ENCODE measurements around the gene FICD. TPM values are rescaled to one million over a fixed set of nuclear protein-coding genes. Genes with fewer than 3 reads are reported as not detected.

FICD gene
- total and polyA plus RNA-seq, 2 of the 13 experiments (the other 11 are each of a cell fraction or from before 2014, with no cell fraction given) = 0.99 to 3.0 TPM

DNA sequence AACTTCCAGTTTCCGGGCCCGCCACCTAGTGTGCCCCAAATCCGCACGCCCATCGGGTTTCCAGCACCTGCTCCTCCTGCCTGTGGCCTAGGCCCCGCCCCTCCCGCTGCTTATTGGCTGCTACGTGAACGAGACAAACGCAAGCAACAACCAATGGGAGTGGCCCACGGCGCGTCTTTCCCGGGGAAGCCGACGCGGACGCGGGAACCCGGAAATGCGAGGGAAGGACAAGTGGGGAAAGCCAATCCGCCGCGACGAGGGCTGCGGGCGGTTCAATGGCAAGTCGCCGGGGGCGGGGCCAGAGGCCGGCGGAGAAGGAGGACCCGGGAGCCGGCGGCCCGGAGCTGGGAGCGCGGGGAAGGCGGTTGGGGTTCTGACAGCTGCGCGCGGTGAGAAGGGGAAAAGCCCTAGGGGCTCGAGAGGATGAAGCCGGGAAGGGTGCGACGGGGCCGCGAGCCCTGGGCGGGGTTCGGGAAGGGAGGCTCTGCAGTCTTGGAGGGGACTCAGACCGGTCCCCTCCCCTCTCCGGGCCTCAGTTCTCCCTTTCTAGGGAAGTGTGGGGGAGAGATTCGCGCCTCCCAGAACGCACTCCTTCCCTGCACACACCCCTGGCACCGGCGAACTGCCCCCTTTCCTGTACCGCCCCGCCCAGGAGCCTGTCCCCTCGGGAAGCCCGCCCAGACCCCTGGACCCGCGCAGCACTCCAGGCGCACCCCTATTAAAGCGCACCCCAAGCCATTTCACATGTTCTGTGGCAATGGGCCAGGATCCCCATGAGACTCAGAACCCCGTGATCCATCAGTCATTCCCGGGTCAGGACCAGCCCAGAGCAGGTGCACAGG, at the start of gene FICD (continued):
- TF ChIP-seq MEIS2 (CRISPR knock-in tag; IDR thresholded peaks at IDR 0.05) (no peak), ZNF501 (CRISPR knock-in tag; IDR thresholded peaks at IDR 0.05) (peak; percentile 76; the same call in 1 of the 2 replicates), ZMAT3 (CRISPR knock-in tag; conservative IDR thresholded peaks at IDR 0.05) (no peak), ZNF121 (CRISPR knock-in tag; IDR thresholded peaks at IDR 0.05) (no peak), ZNF282 (IDR thresholded peaks at IDR 0.05; ENCODE audit: partially characterized antibody) (no peak), ASH2L (IDR thresholded peaks at IDR 0.05; ENCODE audit: insufficient read length, low read depth, low read length) (peak; percentile 37), FOXC1 (CRISPR knock-in tag; IDR thresholded peaks at IDR 0.05; ENCODE audit: borderline replicate concordance) (no peak)
- TF ChIP-seq, protein P1, sequence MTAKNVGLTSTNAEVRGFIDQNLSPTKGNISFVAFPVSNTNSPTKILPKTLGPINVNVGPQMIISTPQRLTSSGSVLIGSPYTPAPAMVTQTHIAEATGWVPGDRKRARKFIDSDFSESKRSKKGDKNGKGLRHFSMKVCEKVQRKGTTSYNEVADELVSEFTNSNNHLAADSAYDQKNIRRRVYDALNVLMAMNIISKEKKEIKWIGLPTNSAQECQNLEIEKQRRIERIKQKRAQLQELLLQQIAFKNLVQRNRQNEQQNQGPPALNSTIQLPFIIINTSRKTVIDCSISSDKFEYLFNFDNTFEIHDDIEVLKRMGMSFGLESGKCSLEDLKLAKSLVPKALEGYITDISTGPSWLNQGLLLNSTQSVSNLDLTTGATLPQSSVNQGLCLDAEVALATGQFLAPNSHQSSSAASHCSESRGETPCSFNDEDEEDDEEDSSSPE (CRISPR knock-in tag; IDR thresholded peaks at IDR 0.05) = peak; percentile 85
- TF ChIP-seq, protein P2, sequence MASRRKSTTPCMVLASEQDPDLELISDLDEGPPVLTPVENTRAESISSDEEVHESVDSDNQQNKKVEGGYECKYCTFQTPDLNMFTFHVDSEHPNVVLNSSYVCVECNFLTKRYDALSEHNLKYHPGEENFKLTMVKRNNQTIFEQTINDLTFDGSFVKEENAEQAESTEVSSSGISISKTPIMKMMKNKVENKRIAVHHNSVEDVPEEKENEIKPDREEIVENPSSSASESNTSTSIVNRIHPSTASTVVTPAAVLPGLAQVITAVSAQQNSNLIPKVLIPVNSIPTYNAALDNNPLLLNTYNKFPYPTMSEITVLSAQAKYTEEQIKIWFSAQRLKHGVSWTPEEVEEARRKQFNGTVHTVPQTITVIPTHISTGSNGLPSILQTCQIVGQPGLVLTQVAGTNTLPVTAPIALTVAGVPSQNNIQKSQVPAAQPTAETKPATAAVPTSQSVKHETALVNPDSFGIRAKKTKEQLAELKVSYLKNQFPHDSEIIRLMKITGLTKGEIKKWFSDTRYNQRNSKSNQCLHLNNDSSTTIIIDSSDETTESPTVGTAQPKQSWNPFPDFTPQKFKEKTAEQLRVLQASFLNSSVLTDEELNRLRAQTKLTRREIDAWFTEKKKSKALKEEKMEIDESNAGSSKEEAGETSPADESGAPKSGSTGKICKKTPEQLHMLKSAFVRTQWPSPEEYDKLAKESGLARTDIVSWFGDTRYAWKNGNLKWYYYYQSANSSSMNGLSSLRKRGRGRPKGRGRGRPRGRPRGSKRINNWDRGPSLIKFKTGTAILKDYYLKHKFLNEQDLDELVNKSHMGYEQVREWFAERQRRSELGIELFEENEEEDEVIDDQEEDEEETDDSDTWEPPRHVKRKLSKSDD (CRISPR knock-in tag; IDR thresholded peaks at IDR 0.05; ENCODE audit: low read depth) = peak; percentile 46; the same call in 1 of the 2 replicates
- TF ChIP-seq, protein P3, sequence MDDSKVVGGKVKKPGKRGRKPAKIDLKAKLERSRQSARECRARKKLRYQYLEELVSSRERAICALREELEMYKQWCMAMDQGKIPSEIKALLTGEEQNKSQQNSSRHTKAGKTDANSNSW (CRISPR knock-in tag; IDR thresholded peaks at IDR 0.05; ENCODE audit: borderline replicate concordance) = no peak
- TF ChIP-seq, protein P4, sequence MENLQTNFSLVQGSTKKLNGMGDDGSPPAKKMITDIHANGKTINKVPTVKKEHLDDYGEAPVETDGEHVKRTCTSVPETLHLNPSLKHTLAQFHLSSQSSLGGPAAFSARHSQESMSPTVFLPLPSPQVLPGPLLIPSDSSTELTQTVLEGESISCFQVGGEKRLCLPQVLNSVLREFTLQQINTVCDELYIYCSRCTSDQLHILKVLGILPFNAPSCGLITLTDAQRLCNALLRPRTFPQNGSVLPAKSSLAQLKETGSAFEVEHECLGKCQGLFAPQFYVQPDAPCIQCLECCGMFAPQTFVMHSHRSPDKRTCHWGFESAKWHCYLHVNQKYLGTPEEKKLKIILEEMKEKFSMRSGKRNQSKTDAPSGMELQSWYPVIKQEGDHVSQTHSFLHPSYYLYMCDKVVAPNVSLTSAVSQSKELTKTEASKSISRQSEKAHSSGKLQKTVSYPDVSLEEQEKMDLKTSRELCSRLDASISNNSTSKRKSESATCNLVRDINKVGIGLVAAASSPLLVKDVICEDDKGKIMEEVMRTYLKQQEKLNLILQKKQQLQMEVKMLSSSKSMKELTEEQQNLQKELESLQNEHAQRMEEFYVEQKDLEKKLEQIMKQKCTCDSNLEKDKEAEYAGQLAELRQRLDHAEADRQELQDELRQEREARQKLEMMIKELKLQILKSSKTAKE (CRISPR knock-in tag; IDR thresholded peaks at IDR 0.05; ENCODE audit: borderline replicate concordance) = no peak
- TF ChIP-seq, protein P5, sequence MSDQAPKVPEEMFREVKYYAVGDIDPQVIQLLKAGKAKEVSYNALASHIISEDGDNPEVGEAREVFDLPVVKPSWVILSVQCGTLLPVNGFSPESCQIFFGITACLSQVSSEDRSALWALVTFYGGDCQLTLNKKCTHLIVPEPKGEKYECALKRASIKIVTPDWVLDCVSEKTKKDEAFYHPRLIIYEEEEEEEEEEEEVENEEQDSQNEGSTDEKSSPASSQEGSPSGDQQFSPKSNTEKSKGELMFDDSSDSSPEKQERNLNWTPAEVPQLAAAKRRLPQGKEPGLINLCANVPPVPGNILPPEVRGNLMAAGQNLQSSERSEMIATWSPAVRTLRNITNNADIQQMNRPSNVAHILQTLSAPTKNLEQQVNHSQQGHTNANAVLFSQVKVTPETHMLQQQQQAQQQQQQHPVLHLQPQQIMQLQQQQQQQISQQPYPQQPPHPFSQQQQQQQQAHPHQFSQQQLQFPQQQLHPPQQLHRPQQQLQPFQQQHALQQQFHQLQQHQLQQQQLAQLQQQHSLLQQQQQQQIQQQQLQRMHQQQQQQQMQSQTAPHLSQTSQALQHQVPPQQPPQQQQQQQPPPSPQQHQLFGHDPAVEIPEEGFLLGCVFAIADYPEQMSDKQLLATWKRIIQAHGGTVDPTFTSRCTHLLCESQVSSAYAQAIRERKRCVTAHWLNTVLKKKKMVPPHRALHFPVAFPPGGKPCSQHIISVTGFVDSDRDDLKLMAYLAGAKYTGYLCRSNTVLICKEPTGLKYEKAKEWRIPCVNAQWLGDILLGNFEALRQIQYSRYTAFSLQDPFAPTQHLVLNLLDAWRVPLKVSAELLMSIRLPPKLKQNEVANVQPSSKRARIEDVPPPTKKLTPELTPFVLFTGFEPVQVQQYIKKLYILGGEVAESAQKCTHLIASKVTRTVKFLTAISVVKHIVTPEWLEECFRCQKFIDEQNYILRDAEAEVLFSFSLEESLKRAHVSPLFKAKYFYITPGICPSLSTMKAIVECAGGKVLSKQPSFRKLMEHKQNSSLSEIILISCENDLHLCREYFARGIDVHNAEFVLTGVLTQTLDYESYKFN (CRISPR knock-in tag; conservative IDR thresholded peaks at IDR 0.05) = 0 out of 2 replicates have a peak, but pooled peaks have one; percentile 11
- TF ChIP-seq, protein P6, sequence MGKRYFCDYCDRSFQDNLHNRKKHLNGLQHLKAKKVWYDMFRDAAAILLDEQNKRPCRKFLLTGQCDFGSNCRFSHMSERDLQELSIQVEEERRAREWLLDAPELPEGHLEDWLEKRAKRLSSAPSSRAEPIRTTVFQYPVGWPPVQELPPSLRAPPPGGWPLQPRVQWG (CRISPR knock-in tag; IDR thresholded peaks at IDR 0.05; ENCODE audit: borderline replicate concordance, low read depth) = no peak
- TF ChIP-seq, protein P7, sequence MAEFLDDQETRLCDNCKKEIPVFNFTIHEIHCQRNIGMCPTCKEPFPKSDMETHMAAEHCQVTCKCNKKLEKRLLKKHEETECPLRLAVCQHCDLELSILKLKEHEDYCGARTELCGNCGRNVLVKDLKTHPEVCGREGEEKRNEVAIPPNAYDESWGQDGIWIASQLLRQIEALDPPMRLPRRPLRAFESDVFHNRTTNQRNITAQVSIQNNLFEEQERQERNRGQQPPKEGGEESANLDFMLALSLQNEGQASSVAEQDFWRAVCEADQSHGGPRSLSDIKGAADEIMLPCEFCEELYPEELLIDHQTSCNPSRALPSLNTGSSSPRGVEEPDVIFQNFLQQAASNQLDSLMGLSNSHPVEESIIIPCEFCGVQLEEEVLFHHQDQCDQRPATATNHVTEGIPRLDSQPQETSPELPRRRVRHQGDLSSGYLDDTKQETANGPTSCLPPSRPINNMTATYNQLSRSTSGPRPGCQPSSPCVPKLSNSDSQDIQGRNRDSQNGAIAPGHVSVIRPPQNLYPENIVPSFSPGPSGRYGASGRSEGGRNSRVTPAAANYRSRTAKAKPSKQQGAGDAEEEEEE (CRISPR knock-in tag; IDR thresholded peaks at IDR 0.05; ENCODE audit: borderline replicate concordance) = no peak

Measured in HepG2 (cell line).